Fibroblast of mammary gland (primary cell): Measurements from ENCODE around the gene PELO.

ENCODE experiments used
- DNase-seq: peaks from one replicate; pipeline ENCODE4 v3.0.0-alpha.2; 2010; ENCODE audit warnings: low read depth
- H3K4me3 ChIP-seq: 2 replicates; pipeline ENCODE4 v1.5.1; 2011; ENCODE audit warnings: low read depth, mild to moderate bottlenecking, low read length, moderate library complexity; ENCODE audit not compliant: control insufficient read depth
- TF ChIP-seq, protein P1 (sequence below): conservative IDR thresholded peaks from 2 replicates; pipeline ENCODE4 v1.5.1; 2011; ENCODE audit warnings: low read depth, low read length, inconsistent platforms; ENCODE audit not compliant: control insufficient read depth, insufficient read depth

The PELO gene

DNA sequence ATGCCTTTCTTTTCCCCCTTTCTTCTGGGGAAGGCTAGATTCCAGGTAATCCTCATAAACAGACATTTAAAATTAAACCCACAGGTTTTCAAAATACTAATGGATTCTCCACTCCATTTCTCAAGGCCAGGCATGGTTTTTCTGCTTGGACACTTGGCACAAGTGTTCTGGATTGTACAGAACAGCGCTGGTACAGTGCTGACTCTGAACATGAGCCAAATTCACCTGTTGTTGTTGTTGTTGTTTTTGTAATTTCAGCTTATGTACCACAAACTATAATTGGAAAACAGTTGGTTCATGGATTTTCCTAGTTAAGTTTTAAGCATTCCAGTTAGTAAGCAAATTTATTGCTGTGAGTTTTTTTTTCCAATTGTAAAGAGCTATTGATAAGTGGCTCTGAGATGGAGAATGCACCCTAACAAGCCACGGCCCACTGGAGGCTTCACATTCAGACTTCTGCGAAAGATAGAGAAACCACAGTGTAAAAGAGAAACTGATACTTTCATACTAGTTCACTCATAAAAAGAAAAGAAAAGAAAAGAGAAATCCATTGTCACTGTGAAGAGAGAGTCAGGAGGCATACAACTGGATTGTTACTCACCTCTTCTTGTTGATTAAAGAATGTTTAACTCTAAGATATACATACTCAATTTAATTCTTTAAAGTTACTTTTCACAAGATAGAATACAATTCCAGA is 16.2 kb upstream of the PELO start:
- H3K4me3 ChIP-seq = no peak overlapping the region
- TF ChIP-seq, protein P1, sequence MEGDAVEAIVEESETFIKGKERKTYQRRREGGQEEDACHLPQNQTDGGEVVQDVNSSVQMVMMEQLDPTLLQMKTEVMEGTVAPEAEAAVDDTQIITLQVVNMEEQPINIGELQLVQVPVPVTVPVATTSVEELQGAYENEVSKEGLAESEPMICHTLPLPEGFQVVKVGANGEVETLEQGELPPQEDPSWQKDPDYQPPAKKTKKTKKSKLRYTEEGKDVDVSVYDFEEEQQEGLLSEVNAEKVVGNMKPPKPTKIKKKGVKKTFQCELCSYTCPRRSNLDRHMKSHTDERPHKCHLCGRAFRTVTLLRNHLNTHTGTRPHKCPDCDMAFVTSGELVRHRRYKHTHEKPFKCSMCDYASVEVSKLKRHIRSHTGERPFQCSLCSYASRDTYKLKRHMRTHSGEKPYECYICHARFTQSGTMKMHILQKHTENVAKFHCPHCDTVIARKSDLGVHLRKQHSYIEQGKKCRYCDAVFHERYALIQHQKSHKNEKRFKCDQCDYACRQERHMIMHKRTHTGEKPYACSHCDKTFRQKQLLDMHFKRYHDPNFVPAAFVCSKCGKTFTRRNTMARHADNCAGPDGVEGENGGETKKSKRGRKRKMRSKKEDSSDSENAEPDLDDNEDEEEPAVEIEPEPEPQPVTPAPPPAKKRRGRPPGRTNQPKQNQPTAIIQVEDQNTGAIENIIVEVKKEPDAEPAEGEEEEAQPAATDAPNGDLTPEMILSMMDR = no peak
- no peak for DNase-seq

DNA sequence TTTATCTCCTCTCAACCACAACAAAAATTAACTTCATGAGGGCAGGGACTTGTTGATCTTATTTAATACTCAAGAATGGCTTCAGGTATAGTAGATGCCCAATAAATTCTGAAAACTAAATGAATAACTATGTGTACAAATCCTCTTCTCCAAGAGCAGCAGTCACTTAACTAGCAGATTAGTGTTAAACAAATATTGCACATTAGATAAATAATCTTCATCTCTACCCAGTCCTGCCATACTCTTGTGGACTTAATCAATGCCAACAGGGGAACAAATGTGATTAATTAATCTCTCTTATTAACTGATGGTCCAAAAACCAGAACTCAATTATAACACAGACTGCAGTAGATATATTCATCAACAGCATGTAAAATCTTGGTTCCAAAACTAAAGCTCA is 15.0 kb upstream of the PELO start:
- TF ChIP-seq, protein P1 = no peak
- no peak for DNase-seq

DNA sequence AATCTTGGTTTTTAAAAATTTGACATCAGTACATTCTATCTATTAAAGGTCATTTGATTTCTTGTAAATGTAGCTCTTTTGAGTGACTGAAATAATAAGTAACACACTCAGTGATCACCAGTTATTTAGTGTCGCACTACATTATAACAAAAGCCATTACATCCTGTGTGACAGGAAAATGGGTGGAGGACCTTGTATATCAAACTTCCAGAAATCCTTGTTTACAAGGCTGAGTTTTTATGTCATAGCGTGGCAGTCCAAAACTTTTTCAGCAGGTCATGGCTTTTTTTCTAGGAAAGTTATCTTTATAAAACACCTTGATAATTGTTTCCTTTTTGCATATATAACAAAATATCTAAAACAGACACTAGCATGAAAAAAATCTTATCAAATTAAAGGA is 14.4 kb upstream of the PELO start:
- H3K4me3 ChIP-seq = no peak overlapping the region
- DNase-seq = no peak
- TF ChIP-seq, protein P1 = no peak

More for the DNA sequence above, 15.0 kb upstream of the PELO start:
- no peak overlapping the region for H3K4me3 ChIP-seq

DNA sequence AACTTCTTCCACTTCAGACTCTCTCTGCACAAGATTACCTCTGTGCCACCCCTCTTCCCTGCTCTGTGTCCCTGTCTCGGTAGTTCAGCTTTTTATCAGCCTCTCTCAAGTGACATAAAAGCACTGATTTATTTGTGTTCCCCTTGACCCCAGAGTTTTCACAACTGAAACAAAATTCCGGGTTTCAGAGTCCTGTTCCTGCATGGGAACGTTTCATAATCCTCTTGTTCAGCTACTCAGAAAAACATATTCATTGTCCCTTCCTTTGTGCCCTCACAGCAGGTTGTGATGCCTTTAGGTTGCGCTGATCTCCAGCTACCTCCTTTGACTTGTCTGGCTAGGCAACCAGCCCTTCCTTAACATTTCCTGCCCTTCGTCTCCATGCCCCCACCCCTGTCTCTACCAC is 13.7 kb upstream of the PELO start:
- H3K4me3 ChIP-seq = no peak overlapping the region
- DNase-seq = no peak
- TF ChIP-seq, protein P1 = no peak

DNA sequence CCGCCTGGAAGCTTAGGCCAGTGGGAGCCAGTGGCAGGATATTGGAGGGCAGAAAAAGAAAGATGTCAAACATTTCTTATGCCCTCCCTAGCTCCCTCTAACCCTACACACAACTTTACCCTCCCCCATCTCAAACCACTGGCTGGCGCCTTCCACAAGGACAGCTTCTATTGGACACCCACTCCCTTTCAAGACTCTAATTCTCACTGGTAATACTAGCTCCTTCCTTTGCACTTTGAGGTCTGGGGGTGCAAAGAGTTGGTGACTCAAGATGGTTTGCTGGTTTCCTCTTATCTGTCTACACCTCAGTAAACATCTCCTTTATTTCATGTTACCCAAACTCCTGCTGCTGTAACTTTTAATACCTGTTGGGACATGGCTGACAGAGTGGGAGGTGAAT is 11.6 kb upstream of the PELO start:
- TF ChIP-seq, protein P1 = no peak
- no peak overlapping the region for H3K4me3 ChIP-seq
- no peak for DNase-seq

DNA sequence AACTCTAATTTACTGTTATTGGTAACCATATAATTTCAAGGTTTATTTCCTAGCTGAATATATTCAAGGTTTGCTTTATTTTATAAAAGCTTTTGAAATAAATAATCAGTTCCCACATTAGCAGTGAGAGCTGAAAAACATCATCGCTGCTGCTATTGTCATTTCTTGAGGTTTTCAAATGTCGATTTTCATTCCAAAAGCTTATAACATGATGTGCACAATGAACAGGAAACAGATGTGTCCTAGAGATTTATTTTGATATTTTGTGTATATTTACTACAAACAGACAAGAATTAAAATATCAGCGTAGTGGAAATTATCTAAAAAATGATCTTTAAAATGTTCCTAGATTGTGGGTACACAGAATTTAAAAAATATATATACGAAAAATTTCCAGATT is 10.5 kb upstream of the PELO start:
- TF ChIP-seq, protein P1 = no peak
- H3K4me3 ChIP-seq = no peak overlapping the region
- no peak for DNase-seq

DNA sequence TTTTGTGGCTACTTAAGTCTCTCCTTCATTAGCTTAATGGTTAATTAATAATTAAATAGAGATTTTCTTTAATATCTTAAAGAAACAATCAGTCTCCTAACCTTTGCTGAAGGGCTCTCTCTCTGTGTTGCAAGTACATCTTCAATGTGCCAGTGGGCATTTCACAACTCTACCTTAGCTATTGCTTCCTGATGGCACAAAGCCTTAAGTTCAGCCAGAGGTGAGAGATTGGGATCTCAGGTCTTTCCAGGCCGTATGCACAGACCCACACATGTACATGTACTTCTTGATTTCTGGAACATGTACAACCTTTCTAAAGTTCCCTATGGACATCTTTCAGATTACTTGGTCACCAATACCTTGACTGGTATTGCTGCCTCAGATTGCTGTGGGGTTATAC is 8.9 kb upstream of the PELO start:
- H3K4me3 ChIP-seq = no peak overlapping the region
- TF ChIP-seq, protein P1 = no peak
- no peak for DNase-seq
